Gastroesophageal sphincter (tissue), 4 donors: ENCODE measurements around the gene XXYLT1. TPM values are rescaled to one million over a fixed set of nuclear protein-coding genes. Genes with fewer than 3 reads are reported as not detected.

ENCODE experiments used
- ATAC-seq: fragments of 150-250 bp; one replicate; pipeline ENCODE4 v1.9.1; 2016; ENCODE audit warnings: mild to moderate bottlenecking, moderate library complexity
- H3K27ac ChIP-seq, 4 donors: fragments of 200-600 bp; sonication (generic) in 3 of 4; 1 replicate in 3 of 4; 2 replicates in 1 of 4; pipeline ENCODE4 v1.5.1; 2016 to 2019
- H3K27me3 ChIP-seq: fragments of 200-600 bp; sonication (generic); one replicate; pipeline ENCODE4 v1.5.1; 2019
- H3K36me3 ChIP-seq, 2 donors: fragments of 200-600 bp; sonication (generic); one replicate each; pipeline ENCODE4 v1.5.1; 2019; ENCODE audit warnings: control low read depth in 1 of 2
- H3K4me1 ChIP-seq, 3 donors: fragments of 200-600 bp; sonication (generic); 1 replicate in 2 of 3; 2 replicates in 1 of 3; pipeline ENCODE4 v1.5.1; 2016 to 2019; ENCODE audit warnings: control low read depth in 2 of 3
- H3K4me3 ChIP-seq, 2 donors: fragments of 200-600 bp; sonication (generic); one replicate each; pipeline ENCODE4 v1.5.1; 2019; ENCODE audit warnings: mild to moderate bottlenecking in 1 of 2, moderate library complexity in 1 of 2
- H3K9me3 ChIP-seq, 3 donors: fragments of 200-600 bp; sonication (generic); one replicate each; pipeline ENCODE4 v1.5.1; 2017 to 2019; ENCODE audit warnings: control low read depth in 2 of 3
- CTCF ChIP-seq, 4 experiments: fragments of 200-600 bp in 2 of 4; fragments of 450-650 bp in 2 of 4; sonication (generic) in 1 of 4; IDR thresholded peaks; one replicate each; pipeline ENCODE4 v1.5.1; 2017 to 2019; ENCODE audit warnings: antibody characterized with exemption in 4 of 4, mild to moderate bottlenecking in 2 of 4, moderate library complexity in 2 of 4
- EP300 ChIP-seq: sonication (generic); formaldehyde crosslinking; IDR thresholded peaks from one replicate; pipeline ENCODE4 v1.6.1; 2017; ENCODE audit warnings: antibody characterized with exemption, mild to moderate bottlenecking
- POLR2A ChIP-seq, 2 donors: fragments of 450-650 bp; IDR thresholded peaks; one replicate each; pipeline ENCODE4 v1.6.1; 2017; ENCODE audit warnings: antibody characterized with exemption in 2 of 2, mild to moderate bottlenecking in 2 of 2, moderate library complexity in 1 of 2
- POLR2AphosphoS5 ChIP-seq: sonication (generic); formaldehyde crosslinking; IDR thresholded peaks from one replicate; pipeline ENCODE4 v1.6.1; 2017; ENCODE audit warnings: antibody characterized with exemption
- WGBS, 2 donors: methylation state at CpG; one replicate each; pipeline ENCODE4 v1.1.5; 2018; ENCODE audit warnings: low coverage in 1 of 2; 5-methylcytosine and 5-hydroxymethylcytosine counted together
- total RNA-seq, 4 donors: library from RNA; depleted of rRNA; stranded (reverse); fragments of >200 nt; gene quantifications; one replicate each; pipeline ENCODE4 v1.1.0, GENCODE V29; 2016

The XXYLT1 gene
- total RNA-seq, 4 donors from 2014 or later, result 10.1 to 14.0 (median 12.5) TPM

- no peaks in the 10 kb centered on the region for H3K36me3 ChIP-seq
- H3K9me3 ChIP-seq, result no peaks in the 10 kb centered on the region
- no peak for ATAC-seq
- no peak overlapping the region for H3K4me3 ChIP-seq
- H3K27ac ChIP-seq, result no peak overlapping the region
- peaks cover 6% of the 10 kb centered on the region for H3K27me3 ChIP-seq
- WGBS, 2 donors, result 92 to 95% methylated on average over 10 to 11 of the region's 11 CpGs
- no peaks in the 10 kb centered on the region for H3K4me1 ChIP-seq
- TF ChIP-seq EP300 (no peak), POLR2AphosphoS5 (no peak), POLR2A (IDR thresholded peaks at IDR 0.05) (no peak), CTCF (IDR thresholded peaks at IDR 0.05) (no peak)
These were observed 247.0 kb downstream of the XXYLT1 start for GRCh38 chr3:195023989-195024388.

DNA sequence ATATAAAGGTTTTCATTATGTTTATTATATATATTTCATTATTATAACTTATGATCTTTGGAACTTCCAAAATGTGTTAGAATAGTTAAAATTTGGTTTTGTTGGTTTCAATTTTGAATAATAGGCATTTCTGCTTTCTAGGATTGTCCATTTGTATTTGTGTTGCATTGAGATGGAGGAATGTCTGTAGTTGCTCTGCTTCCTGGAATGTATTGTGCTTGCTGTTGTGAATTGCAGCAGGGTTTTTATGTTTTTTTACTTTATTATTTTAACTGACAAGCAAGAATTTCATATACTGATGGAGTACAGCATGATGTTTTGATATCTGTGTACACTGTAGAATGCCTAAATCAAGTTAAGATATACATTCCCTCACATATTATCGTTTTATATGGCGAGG is 247.4 kb downstream of the XXYLT1 start:
- no peak overlapping the region for H3K27ac ChIP-seq
- H3K9me3 ChIP-seq, result no peaks in the 10 kb centered on the region
- TF ChIP-seq POLR2AphosphoS5, result no peak
- no peak for TF ChIP-seq POLR2A (IDR thresholded peaks at IDR 0.05)
- no peak for TF ChIP-seq CTCF (IDR thresholded peaks at IDR 0.05)
- no peak for TF ChIP-seq EP300
- no peak for ATAC-seq
- no peaks in the 10 kb centered on the region for H3K4me1 ChIP-seq
- WGBS, 2 donors, result 42 to 44% methylated on average over 2 of the region's 2 CpGs
- H3K36me3 ChIP-seq, result no peaks in the 10 kb centered on the region
- peaks cover 6% of the 10 kb centered on the region for H3K27me3 ChIP-seq
- H3K4me3 ChIP-seq, result no peak overlapping the region

DNA sequence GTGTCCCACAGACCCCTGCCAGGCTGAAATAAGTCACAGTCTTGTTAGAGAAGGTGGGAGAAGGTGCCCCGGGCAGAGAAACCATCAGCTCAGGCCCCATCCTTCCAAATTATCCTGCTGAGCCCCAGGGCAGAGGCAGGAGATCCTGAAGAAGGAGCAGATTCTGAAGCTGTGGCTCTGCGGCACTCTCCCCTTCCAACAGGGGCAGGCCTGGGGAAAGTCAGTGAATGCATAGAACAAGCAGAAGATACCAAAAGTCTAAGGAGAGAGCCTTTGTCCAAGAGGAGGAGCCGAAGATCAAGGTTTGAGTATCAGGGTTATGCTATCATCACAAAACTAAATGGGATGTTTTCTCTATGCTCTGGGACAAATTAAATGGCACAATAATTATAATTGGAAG is 249.3 kb downstream of the XXYLT1 start:
- no peak for ATAC-seq
- no peaks in the 10 kb centered on the region for H3K4me1 ChIP-seq
- H3K27me3 ChIP-seq, result peaks cover 6% of the 10 kb centered on the region
- no peaks in the 10 kb centered on the region for H3K36me3 ChIP-seq
- TF ChIP-seq EP300 (no peak), POLR2AphosphoS5 (no peak), CTCF (IDR thresholded peaks at IDR 0.05) (no peak), POLR2A (IDR thresholded peaks at IDR 0.05) (no peak)
- no peak overlapping the region for H3K27ac ChIP-seq
- no peaks in the 10 kb centered on the region for H3K9me3 ChIP-seq
- 63 to 88% methylated on average over 2 to 3 of the region's 3 CpGs for WGBS, 2 donors
- no peak overlapping the region for H3K4me3 ChIP-seq

- ATAC-seq, result no peak
- Histone ChIP-seq H3K4me3 (no peak overlapping the region), H3K9me3 (no peaks in the 10 kb centered on the region), H3K4me1 (no peaks in the 10 kb centered on the region), H3K36me3 (no peaks in the 10 kb centered on the region), H3K27me3 (peaks cover 6% of the 10 kb centered on the region), H3K27ac (no peak overlapping the region)
- WGBS, 2 donors, result 88% methylated on average over 1 of the region's 1 CpG; no CpG with 5 or more reads in 1 of the 2 donors
- TF ChIP-seq POLR2A (IDR thresholded peaks at IDR 0.05), result no peak
- no peak for TF ChIP-seq POLR2AphosphoS5
- no peak for TF ChIP-seq EP300
- TF ChIP-seq CTCF (IDR thresholded peaks at IDR 0.05), result no peak
These were observed 250.0 kb downstream of the XXYLT1 start for GRCh38 chr3:195020921-195021320.

GRCh38 chr3:195020185-195020584 is 250.8 kb downstream of the XXYLT1 start:
- peaks cover 6% of the 10 kb centered on the region for H3K27me3 ChIP-seq
- no peaks in the 10 kb centered on the region for H3K4me1 ChIP-seq
- H3K4me3 ChIP-seq, result no peak overlapping the region
- no peak overlapping the region for H3K27ac ChIP-seq
- H3K9me3 ChIP-seq, result no peaks in the 10 kb centered on the region
- no peaks in the 10 kb centered on the region for H3K36me3 ChIP-seq
- no peak for TF ChIP-seq CTCF (IDR thresholded peaks at IDR 0.05)
- TF ChIP-seq POLR2AphosphoS5, result no peak
- no peak for TF ChIP-seq POLR2A (IDR thresholded peaks at IDR 0.05)
- TF ChIP-seq EP300, result no peak
- no peak for ATAC-seq
- 67 to 92% methylated on average over 1 to 4 of the region's 4 CpGs for WGBS, 2 donors
